NCI-H82 treated with DMSO at 0.1 percent for 48 hours (cell line): ENCODE results near the gene MGMT.

Source experiments
- DNase-seq: peaks from one replicate; lab custom pipeline; 2025; ENCODE audit not compliant: unreplicated experiment; lab: John Stamatoyannopoulos, UW

MGMT gene

GRCh38 chr10:129541200-129541599 is 74.2 kb downstream of the MGMT start:
- DNase-seq, result no peak

GRCh38 chr10:129541748-129542487 is 74.9 kb downstream of the MGMT start:
- no peak for DNase-seq

GRCh38 chr10:129542589-129542988 is 75.5 kb downstream of the MGMT start:
- no peak for DNase-seq

DNA sequence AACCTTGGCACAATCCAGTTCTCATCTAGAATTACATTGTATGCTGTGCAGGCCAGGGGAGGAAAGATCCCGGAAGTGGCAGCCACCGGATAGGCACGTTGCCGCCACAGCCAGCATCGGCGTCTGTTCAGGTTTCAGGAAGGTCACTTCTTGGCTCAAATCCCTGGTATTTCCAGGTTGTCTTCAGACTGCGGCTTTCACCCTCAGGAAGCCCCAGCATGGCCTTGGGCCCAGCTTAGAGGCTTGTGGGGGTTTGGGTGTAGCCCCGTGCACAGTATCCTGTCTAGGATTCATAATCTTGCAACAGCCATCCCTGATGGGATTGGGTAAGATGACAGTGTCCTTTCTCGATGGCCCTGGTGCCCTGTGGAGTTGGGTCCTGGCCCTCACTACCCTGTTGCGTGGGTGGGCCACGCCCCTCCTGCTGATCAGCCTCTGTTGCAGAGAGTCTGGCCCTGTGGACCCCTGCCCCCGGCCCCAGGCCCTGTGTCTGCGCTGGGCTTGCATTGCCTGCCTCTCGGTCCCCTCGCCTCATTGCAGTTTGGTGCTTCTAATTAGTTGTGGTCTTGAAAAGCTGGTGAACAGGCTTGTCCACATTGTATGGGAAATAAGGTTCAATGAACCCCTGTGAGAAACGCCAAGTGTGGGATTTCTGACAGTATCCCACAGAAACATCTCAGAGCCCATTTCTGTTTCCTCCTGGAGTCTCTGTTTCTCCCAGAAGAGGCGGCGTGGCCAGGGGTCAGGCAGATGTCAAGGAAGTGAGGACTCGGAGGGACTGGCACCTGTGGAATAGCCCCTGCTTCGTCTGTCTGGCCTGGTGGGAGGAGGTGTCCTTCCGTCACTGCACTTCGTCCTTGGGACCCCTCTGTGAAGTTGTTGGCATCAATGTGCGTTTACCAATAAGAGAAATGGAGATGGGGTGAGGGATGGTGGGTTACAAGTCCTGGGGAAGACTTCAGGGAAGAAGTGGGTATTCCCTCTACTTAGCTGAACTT is 77.5 kb downstream of the MGMT start:
- no peak for DNase-seq

GRCh38 chr10:129545261-129545660 is 78.2 kb downstream of the MGMT start:
- DNase-seq, result no peak

GRCh38 chr10:129546106-129546505 is 79.1 kb downstream of the MGMT start:
- no peak for DNase-seq

DNA sequence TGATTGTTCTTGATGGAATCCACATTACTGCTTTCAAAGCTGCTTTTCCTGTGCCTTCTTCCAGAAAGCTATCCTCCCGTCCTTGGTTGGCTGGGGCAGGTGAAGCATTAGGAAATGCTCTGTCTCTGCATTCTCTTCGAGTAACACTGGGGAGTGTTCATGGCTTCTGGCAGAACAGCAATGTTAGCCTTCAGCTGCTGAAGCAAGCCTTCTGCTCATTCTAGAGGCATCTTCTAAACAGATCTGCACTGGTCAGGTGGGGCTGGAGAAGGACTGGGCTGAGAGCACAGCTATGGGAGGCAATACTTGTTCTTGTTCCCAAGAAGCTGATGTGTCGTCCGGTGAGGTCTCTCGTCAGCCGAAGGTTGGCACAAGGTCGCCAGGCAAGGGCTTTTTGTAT is 80.6 kb downstream of the MGMT start:
- no peak for DNase-seq

DNA sequence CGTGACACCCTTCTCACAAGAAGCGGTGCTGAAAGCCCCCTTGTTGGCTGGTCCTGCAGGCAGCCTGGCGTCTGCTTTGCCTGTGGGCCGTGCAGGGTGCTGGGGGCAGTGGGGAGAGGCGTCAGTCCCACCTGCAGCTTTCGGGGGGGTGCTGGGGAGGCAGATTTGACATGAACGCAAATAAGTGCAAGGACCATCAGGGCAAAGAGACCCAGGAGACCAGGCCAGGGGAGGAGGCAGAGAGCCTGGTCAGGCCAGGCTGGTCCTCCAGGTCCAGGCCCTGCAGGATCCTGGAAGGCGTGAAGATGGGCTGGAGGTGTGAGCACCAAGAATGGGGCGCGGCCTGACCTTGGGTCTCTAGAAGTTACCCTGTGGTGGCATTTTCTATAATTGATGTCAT is 81.6 kb downstream of the MGMT start:
- no peak for DNase-seq

DNA sequence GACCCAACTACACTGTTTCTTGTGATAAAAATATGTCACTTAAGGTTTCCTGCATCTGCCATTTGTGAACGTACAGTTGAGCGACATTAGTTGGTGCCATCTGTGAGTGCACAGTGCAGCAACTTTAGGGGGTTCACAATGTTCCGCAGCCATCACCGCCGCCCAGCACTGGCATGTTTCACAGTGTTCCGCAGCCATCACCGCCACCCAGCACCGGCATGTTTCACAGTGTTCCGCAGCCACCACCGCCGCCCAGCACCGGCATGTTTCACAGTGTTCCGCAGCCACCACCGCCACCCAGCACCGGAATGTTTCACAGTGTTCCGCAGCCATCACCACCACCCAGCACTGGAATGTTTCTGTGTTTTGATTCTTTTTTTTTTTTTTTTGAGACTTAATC is 83.0 kb downstream of the MGMT start:
- no peak for DNase-seq

- DNase-seq, result no peak
Observed at GRCh38 chr10:129550658-129551057, 83.6 kb downstream of the MGMT start.

GRCh38 chr10:129552119-129552518 is 85.1 kb downstream of the MGMT start:
- no peak for DNase-seq

DNA sequence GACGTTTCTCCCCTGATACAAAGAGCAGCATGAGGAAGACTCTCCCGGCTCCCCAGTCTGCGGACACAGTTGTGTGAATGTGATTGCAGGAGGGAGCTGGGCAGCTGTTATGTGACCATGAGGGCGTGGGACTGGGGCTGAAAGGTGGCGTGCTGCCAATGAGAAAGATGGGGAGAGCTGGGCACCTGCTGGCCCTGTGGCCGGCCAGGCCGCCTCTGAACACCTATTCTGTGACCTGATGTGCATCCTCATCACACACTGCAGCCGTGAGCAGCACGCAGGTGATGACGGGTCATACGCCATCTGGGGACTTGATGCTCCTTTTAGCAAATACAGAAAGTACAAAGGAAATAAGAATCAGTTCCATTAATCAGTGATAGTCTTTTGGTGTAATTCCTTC is 86.9 kb downstream of the MGMT start:
- no peak for DNase-seq

DNA sequence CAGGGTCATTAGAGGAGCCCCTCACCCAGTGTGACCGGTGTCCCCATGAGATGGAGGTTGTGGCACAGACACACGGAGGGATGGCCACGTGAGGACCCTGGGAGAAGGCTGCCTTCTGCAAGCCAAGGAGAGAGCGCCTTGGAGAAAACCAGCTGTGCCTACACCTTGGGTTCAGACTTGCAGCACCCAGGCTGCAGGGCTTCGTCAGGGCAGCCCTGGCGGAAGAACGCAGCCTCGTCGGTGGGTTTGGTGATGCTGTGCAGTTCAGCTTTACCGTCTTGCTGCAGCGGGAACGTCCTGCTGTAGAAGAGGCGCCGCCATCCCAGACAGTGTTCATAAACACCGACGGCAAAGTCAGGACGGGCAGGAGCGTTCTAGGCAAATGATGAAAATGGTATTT is 89.3 kb downstream of the MGMT start:
- no peak for DNase-seq

GRCh38 chr10:129560361-129560760 is 93.3 kb downstream of the MGMT start:
- DNase-seq, result no peak

DNA sequence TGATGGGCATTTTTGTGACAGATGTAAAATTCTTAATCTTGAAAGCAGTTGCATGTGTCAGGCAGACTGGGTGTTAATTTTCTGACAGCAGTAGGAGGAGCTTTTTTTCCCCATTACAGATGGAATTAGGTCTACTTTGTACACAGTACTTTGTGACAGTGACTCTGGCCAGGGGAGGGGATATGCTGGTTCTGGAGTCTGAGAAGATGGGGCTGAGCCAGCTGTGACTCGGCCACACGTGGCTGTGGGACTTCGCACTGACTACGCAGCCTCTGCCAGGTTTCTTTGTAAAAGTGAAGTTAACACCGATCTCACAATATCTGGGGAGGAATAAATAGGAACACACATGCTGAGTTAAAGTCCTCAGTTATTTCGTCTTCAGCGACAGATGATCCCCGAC is 95.4 kb downstream of the MGMT start:
- DNase-seq, result no peak

GRCh38 chr10:129564923-129565322 is 97.9 kb downstream of the MGMT start:
- no peak for DNase-seq

DNA sequence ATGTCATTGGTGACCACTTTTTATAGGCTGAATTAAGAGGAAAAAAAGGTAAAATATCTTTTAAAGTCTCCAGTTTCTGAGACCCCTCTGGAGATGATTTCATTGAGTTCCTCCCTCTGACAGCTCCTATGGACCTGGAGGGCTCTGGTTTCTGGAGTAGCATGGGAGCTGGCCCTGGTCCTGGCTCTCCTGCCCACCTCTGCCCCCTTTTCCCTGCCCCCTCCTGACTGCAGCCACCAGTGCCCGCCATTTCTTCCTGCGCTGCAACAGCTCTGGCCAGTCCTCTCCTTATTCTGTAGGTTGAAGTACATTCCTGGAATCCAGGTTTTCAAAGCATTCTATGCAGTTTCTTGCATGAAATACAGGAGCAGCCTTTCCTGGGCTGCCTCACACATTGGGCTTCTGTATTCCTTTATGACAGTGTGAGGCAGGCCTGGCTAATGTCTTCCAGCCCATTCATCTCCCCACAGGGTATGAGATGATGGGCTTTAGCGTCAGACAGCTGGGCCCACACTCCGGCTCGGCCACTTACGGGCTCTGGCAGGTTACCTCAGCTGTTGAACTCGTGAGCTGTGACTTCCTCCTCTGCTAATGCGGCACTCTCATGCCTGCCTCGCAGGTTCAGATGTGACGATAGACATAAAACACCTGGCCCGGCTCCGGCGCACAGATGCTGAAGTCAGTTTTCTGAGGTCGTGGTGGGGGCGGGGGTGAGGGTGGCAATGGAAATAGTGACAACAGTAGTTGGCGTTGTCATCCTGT is 101.7 kb downstream of the MGMT start:
- DNase-seq, result no peak

DNA sequence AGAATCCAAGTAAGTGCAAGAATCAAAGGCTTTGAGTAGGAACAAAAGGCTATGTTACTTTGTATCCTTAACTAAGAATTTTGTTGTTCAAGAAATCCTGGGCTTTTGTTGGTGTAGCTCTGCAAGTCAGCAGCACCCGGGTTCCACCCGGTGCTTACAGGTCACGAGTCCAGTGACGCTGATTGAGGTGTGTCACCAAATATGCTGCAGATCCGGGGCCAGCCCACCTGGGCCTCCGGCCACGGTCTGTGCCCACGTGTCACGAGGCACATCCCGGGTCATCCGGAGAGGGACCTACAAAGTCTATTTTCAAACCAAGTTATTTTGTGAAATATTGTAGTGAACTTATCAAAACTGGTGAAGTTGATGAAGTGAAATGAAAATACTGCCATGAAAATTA is 103.1 kb downstream of the MGMT start:
- DNase-seq, result no peak

- DNase-seq, result no peak
Observed at GRCh38 chr10:129579228-129579627, 112.2 kb downstream of the MGMT start.

DNA sequence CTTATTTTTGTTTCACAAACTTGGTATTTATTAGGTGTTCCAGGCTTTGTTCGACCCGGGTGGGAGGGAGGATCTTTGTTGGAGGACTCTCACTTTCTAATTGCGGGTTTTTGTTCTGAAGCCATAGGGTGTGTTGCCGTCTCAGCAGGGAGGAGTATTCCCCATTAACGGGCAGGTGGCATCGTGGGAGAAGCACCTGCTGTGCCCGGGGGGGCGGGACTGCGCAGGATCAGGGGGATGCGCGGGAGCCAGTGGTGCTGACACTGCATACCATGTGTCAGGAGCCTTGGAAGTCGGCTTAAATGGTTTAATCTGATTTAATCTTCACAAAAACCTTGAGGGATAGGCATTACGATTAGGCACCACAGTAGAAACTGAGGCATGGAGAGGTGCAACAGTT is 113.0 kb downstream of the MGMT start:
- DNase-seq, result no peak

DNA sequence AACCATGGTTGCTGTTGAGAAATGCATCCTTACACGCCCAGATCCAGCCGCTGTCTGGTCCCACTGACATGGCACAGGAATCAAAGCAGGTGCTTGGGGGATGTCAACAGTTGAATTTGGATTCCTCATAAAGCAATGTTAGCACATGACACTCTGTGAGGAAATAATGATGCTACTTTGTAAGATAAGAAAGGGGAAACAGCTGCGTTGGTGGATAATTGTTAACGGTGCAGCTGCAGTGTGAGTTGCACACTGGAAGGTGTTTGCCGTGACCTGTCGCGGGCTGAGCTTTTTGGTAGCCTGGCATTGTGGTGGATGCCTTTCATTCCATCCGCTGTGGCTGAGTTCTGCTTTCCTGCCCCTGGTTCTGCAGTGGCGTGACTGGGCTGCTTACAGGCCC is 113.9 kb downstream of the MGMT start:
- no peak for DNase-seq
